Colonic mucosa (tissue), 4 donors: ENCODE data around the gene PEX3. TPM values are rescaled to one million over a fixed set of nuclear protein-coding genes. Genes with fewer than 3 reads are reported as not detected.

ENCODE experiments used
- DNase-seq: peaks from one replicate; pipeline ENCODE4 v3.0.0-alpha.2; 2020
- H3K27ac ChIP-seq: fragments of 200-600 bp; one replicate; pipeline ENCODE4 v1.8.0; 2021
- H3K27me3 ChIP-seq: fragments of 200-600 bp; one replicate; pipeline ENCODE4 v1.8.0; 2021
- H3K36me3 ChIP-seq: fragments of 200-600 bp; one replicate; pipeline ENCODE4 v1.8.0; 2021
- H3K4me1 ChIP-seq: fragments of 200-600 bp; one replicate; pipeline ENCODE4 v1.8.0; 2021; ENCODE audit warnings: mild to moderate bottlenecking
- H3K4me3 ChIP-seq: fragments of 200-600 bp; one replicate; pipeline ENCODE4 v1.8.0; 2021
- H3K9ac ChIP-seq, 2 donors: one replicate each; pipeline ENCODE4 v1.7.0; 2013; ENCODE audit warnings: control low read depth in 2 of 2, low read depth in 2 of 2, low read length in 2 of 2
- H3K9me3 ChIP-seq: fragments of 200-600 bp; one replicate; pipeline ENCODE4 v1.8.0; 2021
- CTCF ChIP-seq: fragments of 200-600 bp; IDR thresholded peaks from one replicate; pipeline ENCODE4 v1.8.0; 2022; ENCODE audit warnings: antibody characterized with exemption, mild to moderate bottlenecking
- intact Hi-C: fragments of 100-400 bp; cut with DNase I; formaldehyde crosslinking; loops from one replicate; pipeline ENCODE4 v1.14.1; 2022
- total RNA-seq, 2 donors: library from RNA; stranded (reverse); fragmentation: NEBNext Ultra II Directional in 1 of 2; extraction: Animal tissue kit (Norgen Biotek cat#: 25700) in 1 of 2; gene quantifications; one replicate each; pipeline ENCODE4 v1.2.1, GENCODE V29; 2021
- donor health status: healthy.
- donor health status: DM: no; HTN: no; CAD: no.
- donor health status: DM: no; HTN: no; CAD: no.

The PEX3 gene
- total RNA-seq, 2 donors from 2014 or later: 9.1 to 11.1 TPM

GRCh38 chr6:143527677-143528076, 77.1 kb downstream of the PEX3 start:
- Histone ChIP-seq H3K4me1 (no peaks in the 10 kb centered on the region), H3K27me3 (no peaks in the 10 kb centered on the region), H3K4me3 (no peak overlapping the region), H3K9ac (no peak overlapping the region), H3K27ac (no peak overlapping the region), H3K36me3 (no peaks in the 10 kb centered on the region), H3K9me3 (no peaks in the 10 kb centered on the region)
- DNase-seq: no peak
- intact Hi-C loops: no loop called here
- no peak for TF ChIP-seq CTCF

GRCh38 chr6:143528164-143528811, 77.7 kb downstream of the PEX3 start:
- Histone ChIP-seq H3K36me3 (no peaks in the 10 kb centered on the region), H3K4me1 (no peaks in the 10 kb centered on the region), H3K4me3 (no peak overlapping the region), H3K27me3 (no peaks in the 10 kb centered on the region), H3K9ac (no peak overlapping the region), H3K27ac (no peak overlapping the region), H3K9me3 (no peaks in the 10 kb centered on the region)
- no peak for TF ChIP-seq CTCF
- intact Hi-C loops: no loop called here
- DNase-seq: no peak

- no peaks in the 10 kb centered on the region for H3K9me3 ChIP-seq
- no peaks in the 10 kb centered on the region for H3K36me3 ChIP-seq
- H3K4me3 ChIP-seq: no peak overlapping the region
- H3K27ac ChIP-seq: no peak overlapping the region
- H3K4me1 ChIP-seq: no peaks in the 10 kb centered on the region
- TF ChIP-seq CTCF: no peak
- no peak overlapping the region for H3K9ac ChIP-seq
- intact Hi-C loops: no loop called here
- no peak for DNase-seq
- no peaks in the 10 kb centered on the region for H3K27me3 ChIP-seq
Observed at GRCh38 chr6:143529095-143529494, 78.5 kb downstream of the PEX3 start.

- DNase-seq: peak; percentile 45
- Histone ChIP-seq H3K9ac (no peak overlapping the region), H3K27ac (no peak overlapping the region), H3K9me3 (no peaks in the 10 kb centered on the region), H3K4me1 (no peaks in the 10 kb centered on the region), H3K36me3 (no peaks in the 10 kb centered on the region), H3K27me3 (no peaks in the 10 kb centered on the region), H3K4me3 (no peak overlapping the region)
- no peak for TF ChIP-seq CTCF
- intact Hi-C loops: no loop called here
Observed at GRCh38 chr6:143531720-143532499, 81.3 kb downstream of the PEX3 start.

GRCh38 chr6:143535189-143535614, 84.6 kb downstream of the PEX3 start:
- intact Hi-C loops: no loop called here
- Histone ChIP-seq H3K4me3 (no peak overlapping the region), H3K27ac (no peak overlapping the region), H3K27me3 (no peaks in the 10 kb centered on the region), H3K36me3 (no peaks in the 10 kb centered on the region), H3K4me1 (no peaks in the 10 kb centered on the region), H3K9ac (no peak overlapping the region), H3K9me3 (no peaks in the 10 kb centered on the region)
- TF ChIP-seq CTCF: no peak
- no peak for DNase-seq
